ENCODE measurements around the gene NR2C2AP. TPM values are rescaled to one million over a fixed set of nuclear protein-coding genes. Genes with fewer than 3 reads are reported as not detected.

Gene NR2C2AP
- total and polyA plus RNA-seq, 2 experiments from 2014 or later: 13.5 to 14.3 TPM

- Histone ChIP-seq H3F3A (ENCODE audit: insufficient read depth) (no peaks in the 10 kb centered on the region), H2AFZ (no peak overlapping the region), H3K4me1 (ENCODE audit: insufficient read depth) (no peaks in the 10 kb centered on the region), H3K4me3 (no peak overlapping the region), H3K36me3 (ENCODE audit: low read depth) (no peaks in the 10 kb centered on the region), H4K20me1 (ENCODE audit: insufficient read depth) (no peaks in the 10 kb centered on the region), H3K4me2 (ENCODE audit: unreplicated experiment) (no peak overlapping the region), H3K9me2 (ENCODE audit: insufficient read depth) (no peaks in the 10 kb centered on the region), H3K79me2 (ENCODE audit: insufficient read depth) (no peaks in the 10 kb centered on the region), H3K27ac (no peak overlapping the region), H3K9me3 (ENCODE audit: low read depth) (no peaks in the 10 kb centered on the region), H3K9ac (no peak overlapping the region), H3K27me3 (replicated peaks; ENCODE audit: insufficient read depth) (no peaks in the 10 kb centered on the region)
- no peak for DNase-seq
- no peak for TF ChIP-seq EZH2 (IDR thresholded peaks at IDR 0.05; ENCODE audit: insufficient read depth, poor library complexity, severe bottlenecking)
- no peak for TF ChIP-seq EZH2phosphoT487 (IDR thresholded peaks at IDR 0.05; ENCODE audit: insufficient read depth, low read depth)
- WGBS, 2 experiments (ENCODE audit: low coverage in 1 of 2, low lambda C conversion rate in 2 of 2, missing lambda C conversion rate in 2 of 2): 59 to 69% methylated on average over 16 to 18 of the region's 18 CpGs
- in situ Hi-C loops (cut with MboI): no loop called here
These were observed 35.1 kb upstream of the NR2C2AP start for GRCh38 chr19:19238126-19238894.

GRCh38 chr19:19236173-19236572, 33.0 kb upstream of the NR2C2AP start:
- Histone ChIP-seq H3F3A (ENCODE audit: insufficient read depth) (no peaks in the 10 kb centered on the region), H3K4me2 (ENCODE audit: unreplicated experiment) (no peak overlapping the region), H3K27ac (no peak overlapping the region), H3K36me3 (ENCODE audit: low read depth) (no peaks in the 10 kb centered on the region), H3K4me3 (no peak overlapping the region), H3K9me3 (ENCODE audit: low read depth) (no peaks in the 10 kb centered on the region), H3K9ac (no peak overlapping the region), H3K79me2 (ENCODE audit: insufficient read depth) (no peaks in the 10 kb centered on the region), H3K4me1 (ENCODE audit: insufficient read depth) (no peaks in the 10 kb centered on the region), H3K9me2 (ENCODE audit: insufficient read depth) (no peaks in the 10 kb centered on the region), H2AFZ (no peak overlapping the region), H4K20me1 (ENCODE audit: insufficient read depth) (no peaks in the 10 kb centered on the region), H3K27me3 (replicated peaks; ENCODE audit: insufficient read depth) (no peaks in the 10 kb centered on the region)
- TF ChIP-seq EZH2 (IDR thresholded peaks at IDR 0.05; ENCODE audit: insufficient read depth, poor library complexity, severe bottlenecking) (no peak), EZH2phosphoT487 (IDR thresholded peaks at IDR 0.05; ENCODE audit: insufficient read depth, low read depth) (no peak)
- no peak for DNase-seq
- in situ Hi-C loops (cut with MboI): no loop called here

GRCh38 chr19:19234220-19234816, 31.1 kb upstream of the NR2C2AP start:
- 38 to 44% methylated on average over 2 of the region's 2 CpGs for WGBS, 2 experiments (ENCODE audit: low coverage in 1 of 2, low lambda C conversion rate in 2 of 2, missing lambda C conversion rate in 2 of 2)

GRCh38 chr19:19232261-19232721, 29.1 kb upstream of the NR2C2AP start:
- Histone ChIP-seq H3K9ac (no peak overlapping the region), H3K4me3 (no peak overlapping the region), H2AFZ (no peak overlapping the region), H3K4me2 (ENCODE audit: unreplicated experiment) (no peak overlapping the region), H3K9me3 (ENCODE audit: low read depth) (no peaks in the 10 kb centered on the region), H3K4me1 (ENCODE audit: insufficient read depth) (no peaks in the 10 kb centered on the region), H3K27ac (no peak overlapping the region), H4K20me1 (ENCODE audit: insufficient read depth) (no peaks in the 10 kb centered on the region), H3K9me2 (ENCODE audit: insufficient read depth) (no peaks in the 10 kb centered on the region), H3F3A (ENCODE audit: insufficient read depth) (no peaks in the 10 kb centered on the region), H3K27me3 (replicated peaks; ENCODE audit: insufficient read depth) (peaks cover 11% of the 10 kb centered on the region; the same call in 1 of the 2 replicates), H3K36me3 (ENCODE audit: low read depth) (no peaks in the 10 kb centered on the region), H3K79me2 (ENCODE audit: insufficient read depth) (no peaks in the 10 kb centered on the region)
- DNase-seq: no peak
- WGBS, 2 experiments (ENCODE audit: low coverage in 1 of 2, low lambda C conversion rate in 2 of 2, missing lambda C conversion rate in 2 of 2): 50 to 53% methylated on average over 19 of the region's 19 CpGs
- in situ Hi-C loops (cut with MboI): no loop called here
- no peak for TF ChIP-seq EZH2phosphoT487 (IDR thresholded peaks at IDR 0.05; ENCODE audit: insufficient read depth, low read depth)
- TF ChIP-seq EZH2 (IDR thresholded peaks at IDR 0.05; ENCODE audit: insufficient read depth, poor library complexity, severe bottlenecking): no peak

More at GRCh38 chr19:19234220-19234816, 31.1 kb upstream of the NR2C2AP start:
- no peaks in the 10 kb centered on the region for H3K36me3 ChIP-seq (ENCODE audit: low read depth)
- H3K27ac ChIP-seq: no peak overlapping the region
- H3K9me2 ChIP-seq (ENCODE audit: insufficient read depth): no peaks in the 10 kb centered on the region
- no peak overlapping the region for H2AFZ ChIP-seq
- H3F3A ChIP-seq (ENCODE audit: insufficient read depth): no peaks in the 10 kb centered on the region
- H3K9ac ChIP-seq: no peak overlapping the region
- no peaks in the 10 kb centered on the region for H3K9me3 ChIP-seq (ENCODE audit: low read depth)
- no peaks in the 10 kb centered on the region for H4K20me1 ChIP-seq (ENCODE audit: insufficient read depth)
- no peaks in the 10 kb centered on the region for H3K4me1 ChIP-seq (ENCODE audit: insufficient read depth)
- TF ChIP-seq EZH2phosphoT487 (IDR thresholded peaks at IDR 0.05; ENCODE audit: insufficient read depth, low read depth): no peak
- H3K4me3 ChIP-seq: no peak overlapping the region
- H3K4me2 ChIP-seq (ENCODE audit: unreplicated experiment): no peak overlapping the region
- in situ Hi-C loops (cut with MboI): no loop called here
- H3K27me3 ChIP-seq (replicated peaks; ENCODE audit: insufficient read depth): peaks cover 7% of the 10 kb centered on the region; the same call in 1 of the 2 replicates
- DNase-seq: no peak
- H3K79me2 ChIP-seq (ENCODE audit: insufficient read depth): no peaks in the 10 kb centered on the region

Measured in GM23248 (cell line).